ELF-1 (cell line): ENCODE results near the gene MYOG.

Experiments used
- DNase-seq: peaks from one replicate; pipeline ENCODE4 v3.0.0-alpha.2; 2016; ENCODE audit warnings: low read depth, low spot score

The MYOG gene

GRCh38 chr1:203117611-203118575, 32.1 kb upstream of the MYOG start:
- DNase-seq, result peak; percentile 94

DNA sequence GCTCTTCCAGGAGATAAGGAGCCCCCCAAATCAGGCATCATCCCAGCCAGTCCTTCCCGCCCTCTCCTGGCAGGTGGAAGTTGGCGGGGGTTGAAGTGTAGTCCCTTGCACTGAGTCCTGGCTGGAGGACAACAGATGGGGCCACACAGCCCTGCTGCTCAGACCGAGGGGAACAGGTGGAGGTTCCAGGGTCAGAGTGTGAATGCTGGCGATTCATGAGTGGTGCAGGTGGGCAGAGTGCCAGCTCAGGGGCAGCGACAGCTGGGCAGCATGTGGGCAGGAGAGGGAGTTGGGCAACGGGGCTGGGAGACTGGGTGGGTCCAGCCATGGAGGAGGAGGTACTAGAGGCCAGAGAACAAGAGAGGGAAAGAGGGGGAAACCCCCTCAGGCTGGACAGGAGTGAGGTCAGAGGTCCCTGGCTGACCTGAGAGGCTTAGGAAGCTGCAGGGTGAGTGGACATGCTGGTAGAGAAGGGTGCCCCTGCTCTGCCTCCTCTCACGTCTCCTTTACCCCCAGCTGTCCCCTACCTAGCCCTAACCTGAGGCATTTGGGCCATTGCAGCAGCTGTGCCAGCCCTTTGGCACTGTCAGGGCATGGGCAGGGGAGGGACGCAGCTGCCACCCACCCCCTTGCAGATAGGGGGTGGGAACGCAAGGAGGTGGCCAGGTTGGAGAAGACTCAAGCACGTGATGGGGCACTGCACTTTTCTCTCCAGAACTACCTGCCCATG, 30.4 kb upstream of the MYOG start:
- no peak for DNase-seq

DNA sequence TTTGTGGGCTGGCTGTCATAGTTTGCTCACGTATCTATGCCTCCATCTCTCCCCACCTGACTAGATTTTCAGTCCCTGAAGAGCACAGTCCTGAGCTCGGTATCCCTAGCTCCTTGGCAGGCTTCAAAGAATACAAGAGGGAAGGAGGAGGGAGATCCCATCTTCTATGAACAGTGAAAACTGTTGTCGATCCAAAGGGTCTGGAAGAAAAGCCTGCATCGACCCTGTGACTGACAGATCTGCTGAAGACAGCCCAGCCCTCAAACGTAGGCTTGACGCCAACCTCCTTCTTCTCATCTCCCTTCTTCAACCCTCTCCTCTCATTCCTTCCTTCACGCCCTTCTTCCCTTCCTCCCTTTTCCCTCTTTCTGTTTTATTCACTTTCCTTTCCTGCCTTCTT, 28.4 kb upstream of the MYOG start:
- DNase-seq, result no peak

DNA sequence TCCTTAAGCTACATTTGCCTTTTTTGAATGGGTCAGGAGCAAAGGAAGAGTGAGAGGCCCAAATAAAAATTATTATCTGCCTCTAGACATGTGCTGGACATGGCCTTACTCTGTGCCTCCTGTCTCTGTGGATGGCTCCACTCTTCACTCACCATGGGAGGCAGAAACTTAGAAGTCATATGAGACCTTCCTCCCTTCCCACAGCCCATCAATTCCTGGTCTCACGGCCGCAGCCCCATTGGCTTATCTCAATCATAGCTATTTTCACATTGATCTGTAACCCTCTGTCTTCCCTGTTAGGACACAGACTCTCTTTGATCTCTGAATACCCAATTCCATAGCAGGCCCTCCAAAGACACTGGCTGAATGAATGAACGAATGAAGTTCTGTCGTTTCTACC, 27.5 kb upstream of the MYOG start:
- no peak for DNase-seq

- no peak for DNase-seq
Measured at GRCh38 chr1:203112475-203112874, 26.7 kb upstream of the MYOG start.

GRCh38 chr1:203104789-203105390, 19.1 kb upstream of the MYOG start:
- DNase-seq, result no peak

DNA sequence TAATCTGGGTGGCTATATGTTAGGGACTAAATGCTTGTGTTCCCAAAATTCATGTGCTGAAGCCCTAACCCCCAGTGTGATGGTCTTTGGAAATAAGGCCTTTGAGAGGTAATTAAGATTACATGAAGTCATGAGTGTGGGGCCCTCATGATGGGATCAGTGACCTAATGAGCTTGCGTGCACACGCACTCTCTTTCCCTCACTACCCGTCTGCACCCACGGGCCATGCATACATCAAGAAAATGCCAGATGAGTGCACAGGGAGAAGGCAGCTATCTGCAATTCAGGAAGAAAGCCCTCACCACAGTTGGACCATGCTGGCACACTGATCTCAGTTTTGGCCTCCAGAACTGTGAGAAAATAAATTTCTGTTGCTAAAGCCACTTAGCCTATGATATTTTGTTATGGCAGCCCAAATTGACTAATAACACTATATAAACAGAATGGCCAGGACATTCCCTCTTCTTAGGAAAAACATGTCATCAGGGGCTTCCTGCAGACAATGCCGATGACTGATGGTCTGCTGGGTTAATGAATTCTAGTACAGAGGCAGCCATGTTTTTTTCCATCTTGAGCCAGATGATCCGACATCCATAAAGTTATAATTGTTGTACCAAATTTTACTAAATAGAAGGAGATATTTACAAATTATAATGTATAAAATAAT, 18.1 kb upstream of the MYOG start:
- no peak for DNase-seq

GRCh38 chr1:203103216-203103615, 17.4 kb upstream of the MYOG start:
- no peak for DNase-seq

- peak; percentile 36 for DNase-seq
Measured at GRCh38 chr1:203101813-203102634, 16.2 kb upstream of the MYOG start.

DNA sequence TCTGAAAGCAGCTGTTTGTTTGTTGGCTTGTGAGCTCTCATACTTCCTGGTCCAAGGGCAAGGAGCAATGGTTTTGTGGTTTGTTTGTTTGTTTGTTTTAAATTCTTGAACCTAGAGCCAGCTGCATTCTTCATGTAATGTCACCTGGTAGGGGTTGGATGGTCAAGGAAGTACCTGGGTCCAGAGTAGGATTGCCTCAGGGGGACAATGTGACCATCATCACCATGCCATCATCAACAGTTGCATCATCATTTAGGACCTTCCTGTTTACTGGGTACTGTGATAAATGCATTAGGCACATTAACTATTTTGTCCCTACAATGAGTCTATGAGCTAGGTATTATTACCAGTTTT, 14.7 kb upstream of the MYOG start:
- DNase-seq, result no peak

- no peak for DNase-seq
Measured at GRCh38 chr1:203099805-203100515, 14.1 kb upstream of the MYOG start.

GRCh38 chr1:203098914-203099520, 13.2 kb upstream of the MYOG start:
- no peak for DNase-seq

GRCh38 chr1:203098445-203098844, 12.6 kb upstream of the MYOG start:
- no peak for DNase-seq

- DNase-seq, result no peak
Measured at GRCh38 chr1:203097001-203097400, 11.2 kb upstream of the MYOG start.

DNA sequence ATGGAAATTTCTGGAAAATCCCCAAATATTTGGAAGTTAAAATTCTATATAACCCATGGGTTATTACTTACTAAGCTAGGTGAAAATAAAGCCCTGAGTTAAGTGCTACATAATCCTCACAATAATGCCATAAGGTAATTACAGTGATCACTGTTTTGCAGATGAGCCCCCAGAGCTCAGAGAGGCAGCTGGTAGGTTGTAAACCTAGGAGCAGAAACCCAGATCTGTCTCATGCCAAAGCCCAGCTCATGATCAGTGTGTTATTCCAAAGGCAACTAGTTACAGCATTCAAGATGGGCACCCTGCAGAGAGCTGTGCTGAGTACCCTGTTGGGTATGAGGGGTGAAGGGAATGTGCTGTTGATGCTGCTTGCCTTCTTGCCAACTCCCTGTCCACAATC, 10.8 kb upstream of the MYOG start:
- DNase-seq, result no peak

GRCh38 chr1:203095061-203095690, 9.4 kb upstream of the MYOG start:
- DNase-seq, result no peak

DNA sequence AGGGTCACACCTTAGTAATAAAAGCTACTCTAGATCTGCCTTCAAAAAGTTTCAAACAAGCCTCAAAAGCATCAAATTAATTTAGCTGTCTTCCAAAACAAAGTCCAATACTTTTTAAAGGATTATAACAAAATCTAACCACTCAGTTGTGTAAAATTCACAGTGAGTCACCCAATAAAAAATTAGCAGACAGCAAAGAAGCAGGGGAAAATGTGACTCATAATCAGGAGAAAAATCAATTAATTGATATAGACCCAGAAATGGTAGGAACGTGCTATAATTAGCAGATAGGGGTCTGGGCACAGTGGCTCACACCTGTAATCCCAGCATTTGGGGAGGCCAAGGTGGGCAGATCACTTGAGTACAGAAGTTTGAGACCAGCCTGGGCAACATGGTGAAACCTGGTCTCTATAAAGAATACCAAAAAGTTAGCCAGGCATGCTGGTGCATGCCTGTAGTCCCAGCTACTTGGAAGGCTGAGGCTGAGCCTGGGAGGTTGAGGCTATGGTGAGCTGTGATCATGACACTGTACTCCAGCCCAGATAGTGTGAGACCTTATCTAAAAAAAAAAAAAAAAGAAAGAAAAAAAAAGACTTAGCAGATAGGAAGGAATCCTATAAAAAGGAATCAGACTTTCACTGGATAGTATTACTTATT, 8.1 kb upstream of the MYOG start:
- no peak for DNase-seq

- DNase-seq, result no peak
Measured at GRCh38 chr1:203091761-203092330, 6.0 kb upstream of the MYOG start.

- no peak for DNase-seq
Measured at GRCh38 chr1:203091199-203091477, 5.3 kb upstream of the MYOG start.
